Inflammatory macrophage treated with lipopolysaccharide for 1 hour (primary cell): ENCODE measurements around the gene PLXNC1.

Source experiments
- DNase-seq, 2 donors: peaks; one replicate each; pipeline ENCODE4 v3.0.0-alpha.2; 2020 to 2022

The PLXNC1 gene

DNA sequence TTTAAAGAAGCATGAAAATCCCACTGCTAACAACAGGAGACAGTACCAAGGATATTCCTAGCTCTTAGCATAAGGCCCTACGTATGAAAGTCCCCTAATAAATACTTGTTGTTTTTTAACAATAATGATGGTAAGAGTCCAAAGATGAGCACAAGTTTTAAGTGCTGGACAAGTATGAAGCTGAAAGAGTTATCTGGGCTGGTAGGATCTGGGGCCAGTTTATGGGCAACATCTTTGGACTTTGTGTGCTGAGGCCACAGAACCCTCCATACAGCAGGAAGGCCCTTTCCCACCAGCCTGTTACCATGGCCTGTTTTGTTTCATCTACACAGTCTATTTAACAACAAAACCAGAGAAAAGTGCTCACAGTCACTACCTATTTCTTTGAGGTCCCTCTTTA is 12.5 kb upstream of the PLXNC1 start:
- no peak for DNase-seq

- DNase-seq: no peak
Measured at GRCh38 chr12:94139816-94140215, 8.6 kb upstream of the PLXNC1 start.

- DNase-seq: no peak
Measured at GRCh38 chr12:94140556-94140955, 7.8 kb upstream of the PLXNC1 start.

DNA sequence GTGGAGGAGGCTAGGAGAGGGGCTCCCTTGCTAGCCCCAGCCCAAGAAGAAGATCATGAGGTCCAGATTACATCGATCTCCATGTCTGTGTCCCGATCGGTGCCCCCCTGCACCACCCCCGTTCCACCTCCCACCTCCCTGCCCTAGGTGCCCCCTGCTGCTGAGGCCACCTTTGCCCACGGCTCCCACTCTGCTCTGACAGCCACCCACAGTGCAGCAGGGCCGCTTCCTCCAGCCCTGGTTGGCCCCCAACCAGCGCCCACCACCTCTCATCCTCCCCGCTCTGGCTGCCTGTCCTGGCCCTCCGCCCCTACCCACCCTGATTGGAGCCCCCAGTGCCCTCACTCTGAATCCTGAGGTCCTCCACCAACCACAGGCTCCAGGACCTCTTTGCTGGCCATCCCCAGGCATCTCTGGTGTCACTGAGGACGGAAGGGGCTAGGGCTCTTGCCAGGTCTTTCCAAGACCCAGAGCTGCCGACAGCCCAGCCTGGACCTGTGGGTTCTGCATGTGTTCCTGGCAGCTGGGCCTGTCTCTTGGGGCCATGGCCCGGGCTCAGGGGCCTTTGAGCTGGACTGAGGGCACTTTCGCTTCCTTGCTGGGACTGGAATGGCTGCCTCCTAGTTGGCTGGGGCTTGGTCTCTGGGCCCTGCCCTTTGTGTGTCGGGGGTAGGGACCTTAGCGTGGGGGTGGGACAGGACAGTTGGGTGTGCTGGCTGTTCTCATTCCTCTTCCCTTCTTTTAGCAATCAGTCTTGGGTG is 7.2 kb upstream of the PLXNC1 start:
- DNase-seq: no peak

- DNase-seq: no peak
Measured at GRCh38 chr12:94141892-94142291, 6.5 kb upstream of the PLXNC1 start.

DNA sequence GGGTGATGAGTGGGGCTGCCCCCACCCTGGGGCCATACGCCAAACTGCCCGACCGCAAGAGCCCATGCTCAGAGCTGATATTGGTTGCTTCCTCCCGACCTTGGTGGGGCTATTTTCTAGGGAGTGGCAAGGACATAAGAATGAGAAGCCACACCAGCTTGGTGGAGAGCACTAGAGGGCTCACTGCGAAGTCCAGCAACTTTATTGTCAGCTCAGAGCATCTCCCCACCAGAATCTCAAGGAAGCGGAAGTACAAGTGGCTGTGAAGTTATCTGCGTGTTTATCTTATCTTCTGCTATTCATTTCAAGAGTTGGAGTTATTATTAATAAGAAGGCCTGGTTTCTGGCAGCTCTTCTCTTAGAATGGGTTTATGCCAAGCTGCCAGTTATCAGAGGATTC is 4.9 kb upstream of the PLXNC1 start:
- no peak for DNase-seq

DNA sequence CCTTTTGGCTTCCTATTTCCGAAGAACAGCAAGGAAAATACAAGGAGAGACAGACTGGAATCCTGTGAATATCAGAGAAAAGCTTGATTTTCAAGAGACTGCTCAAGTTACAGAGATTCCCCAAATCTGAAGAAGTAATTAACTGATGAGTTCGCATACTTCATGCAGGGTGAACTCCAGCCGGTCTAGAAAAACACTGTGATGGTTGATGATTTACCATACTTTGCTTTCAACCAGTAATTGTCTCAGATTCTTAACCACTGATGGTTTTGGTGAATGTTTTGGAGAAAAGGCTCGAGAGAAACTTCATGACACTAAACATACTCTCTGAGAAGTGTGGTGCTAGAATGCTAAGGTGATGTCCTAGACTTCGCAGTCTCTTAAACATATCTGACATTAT is 4.4 kb upstream of the PLXNC1 start:
- DNase-seq: no peak

- DNase-seq: no peak
Measured at GRCh38 chr12:94144781-94145180, 3.6 kb upstream of the PLXNC1 start.

GRCh38 chr12:94145191-94145983 is 3.0 kb upstream of the PLXNC1 start:
- DNase-seq: peak in 1 of 2 donors; percentile 30

DNA sequence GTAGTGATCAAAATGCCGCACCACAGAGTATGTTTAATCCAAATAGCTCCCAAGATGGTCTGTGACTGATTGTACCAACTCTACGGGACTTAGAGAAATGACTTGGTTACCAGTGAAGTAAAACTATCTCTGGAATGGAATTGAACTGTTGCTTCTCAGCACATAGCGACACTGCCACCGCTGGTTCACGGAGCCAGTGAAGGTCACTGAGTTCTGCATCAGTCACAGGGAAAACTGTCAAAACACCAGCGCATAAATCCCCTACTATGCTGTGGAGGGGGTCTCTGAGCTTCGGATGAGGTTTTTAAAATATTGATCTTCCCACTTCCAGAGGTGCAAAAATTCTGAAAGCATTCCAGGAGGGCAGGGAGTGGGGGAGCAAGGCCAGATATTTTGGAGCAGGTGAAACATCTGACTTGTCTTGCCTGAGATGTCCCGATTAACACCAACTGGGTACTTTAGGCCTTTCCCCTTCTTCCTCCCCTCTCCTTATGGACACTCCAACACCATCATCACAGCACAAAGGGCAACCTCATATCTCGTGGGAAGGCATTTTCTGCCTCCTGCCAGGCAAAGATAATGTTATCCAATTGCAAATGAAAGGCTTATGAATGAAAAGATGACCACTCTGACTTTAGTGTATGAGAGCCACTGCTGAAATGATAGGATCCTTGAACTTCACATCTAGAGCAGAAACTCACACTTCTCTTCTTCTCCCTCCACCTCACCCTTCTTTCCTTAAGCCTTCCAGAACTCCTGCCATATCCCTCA is 2.0 kb upstream of the PLXNC1 start:
- no peak for DNase-seq

- DNase-seq: no peak
Measured at GRCh38 chr12:94147387-94147990, 888 bp upstream of the PLXNC1 start.

GRCh38 chr12:94148739-94149118 is 352 bp downstream of the PLXNC1 start:
- no peak for DNase-seq

DNA sequence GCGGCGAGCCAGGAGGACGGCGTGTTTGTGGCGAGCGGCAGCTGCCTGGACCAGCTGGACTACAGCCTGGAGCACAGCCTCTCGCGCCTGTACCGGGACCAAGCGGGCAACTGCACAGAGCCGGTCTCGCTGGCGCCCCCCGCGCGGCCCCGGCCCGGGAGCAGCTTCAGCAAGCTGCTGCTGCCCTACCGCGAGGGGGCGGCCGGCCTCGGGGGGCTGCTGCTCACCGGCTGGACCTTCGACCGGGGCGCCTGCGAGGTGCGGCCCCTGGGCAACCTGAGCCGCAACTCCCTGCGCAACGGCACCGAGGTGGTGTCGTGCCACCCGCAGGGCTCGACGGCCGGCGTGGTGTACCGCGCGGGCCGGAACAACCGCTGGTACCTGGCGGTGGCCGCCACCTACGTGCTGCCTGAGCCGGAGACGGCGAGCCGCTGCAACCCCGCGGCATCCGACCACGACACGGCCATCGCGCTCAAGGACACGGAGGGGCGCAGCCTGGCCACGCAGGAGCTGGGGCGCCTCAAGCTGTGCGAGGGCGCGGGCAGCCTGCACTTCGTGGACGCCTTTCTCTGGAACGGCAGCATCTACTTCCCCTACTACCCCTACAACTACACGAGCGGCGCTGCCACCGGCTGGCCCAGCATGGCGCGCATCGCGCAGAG is 873 bp downstream of the PLXNC1 start:
- DNase-seq: peak in 1 of 2 donors; percentile 31

DNA sequence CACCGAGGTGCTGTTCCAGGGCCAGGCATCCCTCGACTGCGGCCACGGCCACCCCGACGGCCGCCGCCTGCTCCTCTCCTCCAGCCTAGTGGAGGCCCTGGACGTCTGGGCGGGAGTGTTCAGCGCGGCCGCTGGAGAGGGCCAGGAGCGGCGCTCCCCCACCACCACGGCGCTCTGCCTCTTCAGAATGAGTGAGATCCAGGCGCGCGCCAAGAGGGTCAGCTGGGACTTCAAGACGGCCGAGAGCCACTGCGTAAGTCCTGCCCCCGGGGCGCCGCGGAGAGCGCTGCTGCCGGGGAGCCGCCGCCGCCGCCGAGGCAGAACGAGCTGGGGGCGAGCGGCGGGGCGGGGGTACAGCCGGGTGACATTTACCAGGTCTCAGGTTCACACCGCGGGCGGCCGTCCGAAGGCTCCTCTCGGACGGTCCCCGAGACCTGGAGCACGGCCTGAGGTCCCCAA is 1.4 kb downstream of the PLXNC1 start:
- peak in 1 of 2 donors; percentile 33 for DNase-seq

DNA sequence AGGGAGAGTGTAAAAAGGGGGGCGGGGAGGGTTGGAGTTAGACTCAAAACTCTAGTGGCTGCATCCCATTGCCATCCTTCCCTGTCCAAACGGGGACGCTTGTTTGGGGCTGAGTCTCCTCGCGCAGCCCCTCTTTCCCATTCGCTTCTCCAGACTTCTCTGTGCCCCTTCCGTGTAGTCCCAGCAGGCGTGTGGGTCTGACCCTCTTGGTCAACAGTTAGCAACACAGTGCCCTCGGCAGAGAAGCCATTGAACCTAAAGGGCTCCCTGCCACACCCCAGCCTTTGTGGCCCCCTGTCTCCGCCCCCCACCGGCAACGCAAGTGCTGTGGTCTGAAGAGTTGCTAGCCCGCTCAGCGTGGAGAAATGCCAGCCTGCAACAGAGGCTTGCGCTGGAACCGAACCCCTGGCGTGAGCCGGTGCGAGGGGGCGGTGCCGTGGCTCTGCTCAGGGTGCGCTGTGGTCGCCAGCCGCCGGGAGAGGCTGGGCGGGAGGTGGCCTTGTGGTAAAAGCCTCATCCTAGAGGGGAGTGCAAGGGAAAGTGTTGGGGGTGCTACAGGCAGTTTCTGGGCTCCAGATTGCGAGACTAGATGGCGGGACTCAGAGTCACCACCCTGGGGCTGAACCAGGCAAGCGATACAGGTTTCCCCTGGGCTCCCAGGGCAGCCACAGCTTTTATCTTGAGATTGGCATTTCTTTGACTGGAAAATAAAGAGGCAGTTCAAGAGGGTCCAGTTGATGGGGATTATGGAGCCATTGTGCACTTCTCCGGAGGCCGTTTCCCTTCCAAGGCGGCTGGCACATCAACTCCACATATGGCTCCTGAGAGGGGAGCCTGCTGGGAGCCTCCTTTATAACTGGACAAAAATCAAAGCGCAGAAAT is 2.1 kb downstream of the PLXNC1 start:
- peak in 1 of 2 donors; percentile 35 for DNase-seq

DNA sequence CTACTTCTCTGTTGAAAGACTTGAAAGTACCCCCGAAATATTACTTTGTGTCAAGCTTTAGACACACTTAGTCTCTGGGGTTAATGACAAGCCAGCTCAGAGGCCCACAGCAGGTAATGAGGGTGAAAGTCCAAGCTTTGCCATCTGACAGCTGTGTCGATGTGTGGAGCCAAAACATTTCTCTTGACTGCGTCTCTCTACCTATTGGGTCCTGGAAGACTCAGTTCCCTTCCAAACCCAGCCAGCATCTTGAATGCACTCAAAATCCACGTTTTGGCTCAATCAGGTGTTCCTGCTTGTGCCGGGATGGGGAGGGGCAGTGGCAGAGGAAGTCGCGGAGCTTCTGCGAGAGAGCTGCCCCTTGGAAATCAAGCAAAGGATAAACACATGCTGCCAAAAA is 3.2 kb downstream of the PLXNC1 start:
- no peak for DNase-seq

- peak; percentile 75 to 77 for DNase-seq
Measured at GRCh38 chr12:94152292-94153078, 4.1 kb downstream of the PLXNC1 start.

- peak; percentile 60 to 66 for DNase-seq
Measured at GRCh38 chr12:94157181-94157580, 8.8 kb downstream of the PLXNC1 start.

DNA sequence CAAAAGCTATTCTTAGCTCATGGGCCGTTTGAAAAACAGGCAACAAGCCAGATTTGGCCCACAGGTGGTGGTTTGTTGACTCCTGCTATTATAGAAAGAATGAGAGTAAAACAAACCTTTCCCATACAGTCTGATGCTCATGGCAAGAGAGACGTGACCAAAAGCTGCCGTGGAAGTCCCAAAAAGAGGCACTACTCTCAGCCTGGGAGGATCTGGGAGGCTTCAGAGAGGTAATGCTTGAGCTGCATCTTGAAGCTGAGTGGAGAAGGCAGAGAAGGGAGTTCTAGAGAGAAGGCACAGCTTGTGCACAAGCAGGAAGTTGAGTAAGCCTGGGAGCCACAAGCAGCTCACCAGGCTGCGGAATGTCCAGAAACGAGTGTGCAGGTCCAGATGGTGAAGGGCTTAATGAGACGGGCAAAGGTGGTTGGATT is 9.6 kb downstream of the PLXNC1 start:
- DNase-seq: peak; percentile 56 to 73

- peak; percentile 45 to 60 for DNase-seq
Measured at GRCh38 chr12:94158666-94159065, 10.3 kb downstream of the PLXNC1 start.
